ENCODE data around the gene A2M.

The A2M gene

GRCh38 chr12:9120487-9121184, 4.9 kb upstream of the A2M start:
- DNase-seq = no peak

- no peak for DNase-seq
These were observed 2.4 kb upstream of the A2M start for GRCh38 chr12:9118158-9118557.

- DNase-seq = no peak
These were observed 773 bp downstream of the A2M start for GRCh38 chr12:9114946-9115345.

- DNase-seq = no peak
These were observed 1.8 kb downstream of the A2M start for GRCh38 chr12:9113987-9114309.

- DNase-seq = no peak
These were observed 2.3 kb downstream of the A2M start for GRCh38 chr12:9113296-9113986.

- DNase-seq = no peak
These were observed 3.5 kb downstream of the A2M start for GRCh38 chr12:9112076-9112853.

GRCh38 chr12:9111525-9111924, 4.2 kb downstream of the A2M start:
- no peak for DNase-seq

- no peak for DNase-seq
These were observed 5.8 kb downstream of the A2M start for GRCh38 chr12:9109737-9110491.

GRCh38 chr12:9109213-9109522, 6.6 kb downstream of the A2M start:
- DNase-seq = no peak

GRCh38 chr12:9108504-9109212, 7.1 kb downstream of the A2M start:
- no peak for DNase-seq

- DNase-seq = peak; percentile 0
These were observed 8.2 kb downstream of the A2M start for GRCh38 chr12:9107542-9107873.

- no peak for DNase-seq
These were observed 8.8 kb downstream of the A2M start for GRCh38 chr12:9106610-9107541.

- no peak for DNase-seq
These were observed 9.7 kb downstream of the A2M start for GRCh38 chr12:9106067-9106466.

- no peak for DNase-seq
These were observed 10.8 kb downstream of the A2M start for GRCh38 chr12:9104767-9105423.

GRCh38 chr12:9104087-9104486, 11.6 kb downstream of the A2M start:
- no peak for DNase-seq

GRCh38 chr12:9103050-9103849, 12.5 kb downstream of the A2M start:
- no peak for DNase-seq

- no peak for DNase-seq
These were observed 14.6 kb downstream of the A2M start for GRCh38 chr12:9101018-9101687.

- DNase-seq = no peak
These were observed 16.0 kb downstream of the A2M start for GRCh38 chr12:9099552-9100190.

GRCh38 chr12:9098463-9099026, 17.2 kb downstream of the A2M start:
- no peak for DNase-seq
